ENCODE results near the gene MYBPC2. TPM values are rescaled to one million over a fixed set of nuclear protein-coding genes. Genes with fewer than 3 reads are reported as not detected.

The MYBPC2 gene
- total RNA-seq, 2 donors from 2014 or later, result not detected

- Histone ChIP-seq H3K36me3 (replicated peaks in 1 of 2; ENCODE audit: insufficient read depth in 1 of 2, low read depth in 2 of 2) (no peaks in the 10 kb centered on the region), H3K27me3 (no peaks in the 10 kb centered on the region), H3K27ac (no peak overlapping the region), H3K9me3 (no peaks in the 10 kb centered on the region), H3K4me3 (no peak overlapping the region), H3K4me1 (no peaks in the 10 kb centered on the region)
- intact Hi-C loops (cut with DNase I), result no loop called here
- no peak for TF ChIP-seq POLR2A (IDR thresholded peaks at IDR 0.05)
- WGBS, 2 donors, result 89% methylated on average over 12 of the region's 17 CpGs; no CpG with 5 or more reads in 1 of the 2 donors
- ATAC-seq (no peak), DNase-seq (no peak)
Observed at GRCh38 chr19:50409347-50409746, 23.3 kb upstream of the MYBPC2 start.

DNA sequence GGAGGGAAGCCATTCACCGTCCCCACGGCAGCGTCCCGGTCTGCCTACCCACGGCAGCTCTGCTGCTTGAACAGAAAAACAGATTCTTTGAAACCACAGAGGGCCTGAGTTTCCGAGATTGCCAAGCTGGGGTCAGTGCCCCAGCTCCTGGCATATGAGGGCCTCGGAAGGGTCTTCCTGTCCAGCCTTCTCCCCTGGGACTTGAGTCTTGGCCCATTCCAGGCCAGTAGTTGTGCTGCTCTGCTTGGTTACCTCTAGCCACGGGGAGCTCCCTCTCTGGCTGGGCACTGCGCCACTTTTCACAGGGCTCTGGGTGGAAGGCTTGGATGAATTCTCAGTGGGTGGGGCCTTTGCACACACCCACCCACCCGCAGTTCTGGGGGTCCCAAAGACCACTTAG lies 22.6 kb upstream of the MYBPC2 start:
- WGBS, 2 donors, result 85 to 88% methylated on average over 5 to 10 of the region's 10 CpGs
- no peak overlapping the region for H3K4me3 ChIP-seq
- H3K27ac ChIP-seq, result no peak overlapping the region
- H3K9me3 ChIP-seq, result no peaks in the 10 kb centered on the region
- no peak for ATAC-seq
- no peaks in the 10 kb centered on the region for H3K27me3 ChIP-seq
- intact Hi-C loops (cut with DNase I), result no loop called here
- TF ChIP-seq, protein P1, sequence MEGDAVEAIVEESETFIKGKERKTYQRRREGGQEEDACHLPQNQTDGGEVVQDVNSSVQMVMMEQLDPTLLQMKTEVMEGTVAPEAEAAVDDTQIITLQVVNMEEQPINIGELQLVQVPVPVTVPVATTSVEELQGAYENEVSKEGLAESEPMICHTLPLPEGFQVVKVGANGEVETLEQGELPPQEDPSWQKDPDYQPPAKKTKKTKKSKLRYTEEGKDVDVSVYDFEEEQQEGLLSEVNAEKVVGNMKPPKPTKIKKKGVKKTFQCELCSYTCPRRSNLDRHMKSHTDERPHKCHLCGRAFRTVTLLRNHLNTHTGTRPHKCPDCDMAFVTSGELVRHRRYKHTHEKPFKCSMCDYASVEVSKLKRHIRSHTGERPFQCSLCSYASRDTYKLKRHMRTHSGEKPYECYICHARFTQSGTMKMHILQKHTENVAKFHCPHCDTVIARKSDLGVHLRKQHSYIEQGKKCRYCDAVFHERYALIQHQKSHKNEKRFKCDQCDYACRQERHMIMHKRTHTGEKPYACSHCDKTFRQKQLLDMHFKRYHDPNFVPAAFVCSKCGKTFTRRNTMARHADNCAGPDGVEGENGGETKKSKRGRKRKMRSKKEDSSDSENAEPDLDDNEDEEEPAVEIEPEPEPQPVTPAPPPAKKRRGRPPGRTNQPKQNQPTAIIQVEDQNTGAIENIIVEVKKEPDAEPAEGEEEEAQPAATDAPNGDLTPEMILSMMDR (IDR thresholded peaks at IDR 0.05), result no peak
- no peak for TF ChIP-seq POLR2A (IDR thresholded peaks at IDR 0.05)
- H3K4me1 ChIP-seq, result no peaks in the 10 kb centered on the region
- DNase-seq, result no peak
- no peaks in the 10 kb centered on the region for H3K36me3 ChIP-seq (replicated peaks in 1 of 2; ENCODE audit: insufficient read depth in 1 of 2, low read depth in 2 of 2)

DNA sequence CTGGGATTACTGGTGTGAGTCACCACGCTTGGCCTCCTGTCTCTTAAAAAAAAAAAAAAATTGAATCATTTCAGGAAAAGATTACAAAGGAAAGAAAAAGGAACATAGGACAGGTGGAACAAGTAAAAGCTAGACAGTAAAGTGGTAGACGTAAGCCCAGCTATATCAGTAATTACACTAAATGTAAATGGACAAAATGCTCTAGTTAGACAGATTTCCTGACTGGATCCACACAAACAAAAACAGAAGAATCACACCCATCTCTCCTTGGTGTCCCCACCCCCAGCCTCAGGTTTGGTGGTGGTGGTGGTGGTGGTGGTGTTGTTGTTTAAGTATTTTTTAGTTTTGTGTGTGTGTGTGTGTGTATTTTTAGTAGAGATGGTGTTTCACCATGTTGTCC lies 20.3 kb upstream of the MYBPC2 start:
- intact Hi-C loops (cut with DNase I), result no loop called here
- WGBS, 2 donors, result 100% methylated on average over 2 of the region's 2 CpGs
- ATAC-seq, result no peak

DNA sequence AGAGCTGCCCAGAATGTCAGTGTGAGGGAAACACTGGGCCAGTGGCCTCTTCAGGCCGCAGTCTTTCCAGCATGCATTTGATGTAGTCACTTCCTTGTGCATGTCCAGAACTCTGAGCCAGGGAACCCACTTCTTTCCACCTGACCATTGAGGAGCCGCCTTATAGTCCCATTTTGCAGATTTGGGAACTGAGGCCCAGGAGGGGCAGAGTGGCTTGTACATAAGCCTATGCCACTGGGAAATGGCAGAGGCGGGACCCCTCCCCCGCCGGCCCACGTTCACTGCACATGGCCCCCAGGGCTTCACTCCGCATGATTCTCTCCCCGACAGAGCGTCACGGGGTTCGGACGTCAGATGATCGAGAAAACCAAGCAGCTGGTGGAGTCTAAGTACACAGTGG lies 19.6 kb upstream of the MYBPC2 start:
- Histone ChIP-seq H3K27ac (no peak overlapping the region), H3K4me1 (peaks cover 14% of the 10 kb centered on the region), H3K9me3 (no peaks in the 10 kb centered on the region), H3K4me3 (no peak overlapping the region), H3K36me3 (replicated peaks in 1 of 2; ENCODE audit: insufficient read depth in 1 of 2, low read depth in 2 of 2) (no peaks in the 10 kb centered on the region), H3K27me3 (no peaks in the 10 kb centered on the region)
- TF ChIP-seq POLR2A (IDR thresholded peaks at IDR 0.05), result no peak
- TF ChIP-seq, protein P1 (IDR thresholded peaks at IDR 0.05), result no peak
- ATAC-seq (no peak), DNase-seq (no peak)
- WGBS, 2 donors, result 78 to 89% methylated on average over 8 of the region's 13 CpGs
- intact Hi-C loops (cut with DNase I), result no loop called here

More for the DNA sequence above, 20.3 kb upstream of the MYBPC2 start:
- Histone ChIP-seq H3K27me3 (no peaks in the 10 kb centered on the region), H3K4me3 (no peak overlapping the region), H3K27ac (no peak overlapping the region), H3K9me3 (no peaks in the 10 kb centered on the region), H3K36me3 (replicated peaks in 1 of 2; ENCODE audit: insufficient read depth in 1 of 2, low read depth in 2 of 2) (no peaks in the 10 kb centered on the region), H3K4me1 (peaks cover 10% of the 10 kb centered on the region)
- TF ChIP-seq, protein P1 (IDR thresholded peaks at IDR 0.05), result no peak
- TF ChIP-seq POLR2A (IDR thresholded peaks at IDR 0.05), result no peak
- DNase-seq, result no peak

DNA sequence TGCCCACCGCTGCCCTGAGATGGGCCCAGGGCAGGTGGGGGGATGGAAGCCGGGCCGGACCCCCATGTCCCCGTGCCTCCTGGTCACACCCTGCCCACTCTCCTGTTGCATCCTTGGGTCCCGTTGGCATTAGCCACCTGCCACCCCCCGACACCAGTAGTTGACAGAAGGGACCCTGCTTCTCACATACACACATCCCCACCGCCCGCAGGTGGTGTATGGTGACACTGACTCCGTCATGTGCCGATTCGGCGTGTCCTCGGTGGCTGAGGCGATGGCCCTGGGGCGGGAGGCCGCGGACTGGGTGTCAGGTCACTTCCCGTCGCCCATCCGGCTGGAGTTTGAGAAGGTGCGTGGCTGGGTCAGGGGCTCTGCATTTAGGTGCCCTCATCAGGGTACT lies 19.2 kb upstream of the MYBPC2 start:
- no peak for ATAC-seq
- H3K36me3 ChIP-seq (replicated peaks in 1 of 2; ENCODE audit: insufficient read depth in 1 of 2, low read depth in 2 of 2), result no peaks in the 10 kb centered on the region
- H3K4me1 ChIP-seq, result peaks cover 19% of the 10 kb centered on the region
- no peaks in the 10 kb centered on the region for H3K27me3 ChIP-seq
- DNase-seq, result no peak
- H3K27ac ChIP-seq, result no peak overlapping the region
- TF ChIP-seq, protein P1 (IDR thresholded peaks at IDR 0.05), result no peak
- no peak for TF ChIP-seq POLR2A (IDR thresholded peaks at IDR 0.05)
- 92 to 96% methylated on average over 5 to 19 of the region's 21 CpGs for WGBS, 2 donors
- H3K9me3 ChIP-seq, result no peaks in the 10 kb centered on the region
- no peak overlapping the region for H3K4me3 ChIP-seq
- intact Hi-C loops (cut with DNase I), result no loop called here
